ENCODE data around the gene SMTN.

Gene SMTN

DNA sequence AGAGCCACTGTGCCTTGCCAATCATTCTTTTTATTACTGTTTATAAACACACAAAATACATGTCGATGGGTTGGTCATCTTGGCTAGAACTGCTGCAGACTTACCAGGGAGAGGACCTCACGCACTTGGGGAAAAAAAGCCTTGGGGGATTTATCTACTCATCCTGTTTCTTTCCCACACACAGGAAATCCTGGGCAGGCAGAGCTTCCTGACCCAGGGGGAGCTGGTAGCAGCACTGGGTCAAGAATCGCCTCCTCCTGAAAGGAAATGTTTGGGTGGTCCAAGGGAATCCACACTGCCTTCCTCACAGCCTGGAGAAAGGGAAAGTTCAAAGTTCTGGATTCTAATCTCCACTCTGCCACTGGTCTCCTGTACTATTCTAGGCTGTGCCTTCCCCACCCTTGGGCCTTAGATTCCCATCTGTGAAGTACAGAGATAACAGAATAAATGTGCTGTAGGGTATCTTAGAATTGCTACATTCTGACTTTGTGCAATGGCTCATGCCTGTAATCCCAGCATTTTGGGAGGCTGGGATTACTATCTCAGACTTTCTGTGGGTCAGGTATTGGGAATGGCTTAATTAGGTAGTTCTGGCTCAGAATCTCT lies 31.2 kb upstream of the SMTN start:
- Histone ChIP-seq H3K27ac (ENCODE audit: low read depth, low read length, poor library complexity, severe bottlenecking) (no peak overlapping the region), H3K4me1 (ENCODE audit: insufficient read depth, low read length, severe bottlenecking) (no peaks in the 10 kb centered on the region), H4K20me1 (ENCODE audit: insufficient read depth, low read length) (no peaks in the 10 kb centered on the region), H3K36me3 (ENCODE audit: insufficient read depth, low read length) (no peaks in the 10 kb centered on the region), H3K9me3 (ENCODE audit: low read length) (no peaks in the 10 kb centered on the region), H3K4me2 (ENCODE audit: low read length) (no peak overlapping the region), H3K9me2 (ENCODE audit: low read depth, low read length) (no peaks in the 10 kb centered on the region), H3K9ac (ENCODE audit: low read length) (no peak overlapping the region), H3K79me2 (ENCODE audit: insufficient read depth, low read length) (no peaks in the 10 kb centered on the region), H3F3A (ENCODE audit: insufficient read depth, low read length) (no peaks in the 10 kb centered on the region), H3K27me3 (ENCODE audit: insufficient read depth, low read length) (peaks cover 5% of the 10 kb centered on the region; the same call in 1 of the 2 replicates), H2AFZ (ENCODE audit: low read length) (no peak overlapping the region), H3K4me3 (ENCODE audit: low read depth, low read length, poor library complexity, severe bottlenecking) (no peak overlapping the region)
- no peak for TF ChIP-seq EZH2 (IDR thresholded peaks at IDR 0.05; ENCODE audit: borderline replicate concordance, low read length)
- no peak for TF ChIP-seq CTCF (IDR thresholded peaks at IDR 0.05; ENCODE audit: low read length)

- no peak overlapping the region for H3K9ac ChIP-seq (ENCODE audit: low read length)
Measured at GRCh38 chr22:31055117-31055634, 25.9 kb upstream of the SMTN start.

GRCh38 chr22:31055635-31056159 lies 25.4 kb upstream of the SMTN start:
- Histone ChIP-seq H3K9ac (ENCODE audit: low read length) (no peak overlapping the region), H3K36me3 (ENCODE audit: insufficient read depth, low read length) (no peaks in the 10 kb centered on the region), H3K9me3 (ENCODE audit: low read length) (no peaks in the 10 kb centered on the region), H3K79me2 (ENCODE audit: insufficient read depth, low read length) (no peaks in the 10 kb centered on the region), H4K20me1 (ENCODE audit: insufficient read depth, low read length) (no peaks in the 10 kb centered on the region), H3K9me2 (ENCODE audit: low read depth, low read length) (no peaks in the 10 kb centered on the region), H3K4me1 (ENCODE audit: insufficient read depth, low read length, severe bottlenecking) (no peaks in the 10 kb centered on the region), H3K27me3 (ENCODE audit: insufficient read depth, low read length) (0 out of 2 replicates have a peak, but pooled peaks cover 3% of the 10 kb centered on the region), H3K4me3 (ENCODE audit: low read depth, low read length, poor library complexity, severe bottlenecking) (no peak overlapping the region), H3K4me2 (ENCODE audit: low read length) (no peak overlapping the region), H3F3A (ENCODE audit: insufficient read depth, low read length) (no peaks in the 10 kb centered on the region), H3K27ac (ENCODE audit: low read depth, low read length, poor library complexity, severe bottlenecking) (no peak overlapping the region), H2AFZ (ENCODE audit: low read length) (no peak overlapping the region)
- TF ChIP-seq EZH2 (IDR thresholded peaks at IDR 0.05; ENCODE audit: borderline replicate concordance, low read length) (no peak), CTCF (IDR thresholded peaks at IDR 0.05; ENCODE audit: low read length) (no peak)

More at GRCh38 chr22:31055117-31055634, 25.9 kb upstream of the SMTN start:
- H3K9me3 ChIP-seq (ENCODE audit: low read length), result no peaks in the 10 kb centered on the region
- H4K20me1 ChIP-seq (ENCODE audit: insufficient read depth, low read length), result no peaks in the 10 kb centered on the region
- H3K9me2 ChIP-seq (ENCODE audit: low read depth, low read length), result no peaks in the 10 kb centered on the region
- no peaks in the 10 kb centered on the region for H3K4me1 ChIP-seq (ENCODE audit: insufficient read depth, low read length, severe bottlenecking)
- H3K27ac ChIP-seq (ENCODE audit: low read depth, low read length, poor library complexity, severe bottlenecking), result no peak overlapping the region
- H3F3A ChIP-seq (ENCODE audit: insufficient read depth, low read length), result no peaks in the 10 kb centered on the region
- H2AFZ ChIP-seq (ENCODE audit: low read length), result no peak overlapping the region
- H3K4me2 ChIP-seq (ENCODE audit: low read length), result no peak overlapping the region
- H3K79me2 ChIP-seq (ENCODE audit: insufficient read depth, low read length), result no peaks in the 10 kb centered on the region
- TF ChIP-seq EZH2 (IDR thresholded peaks at IDR 0.05; ENCODE audit: borderline replicate concordance, low read length) (no peak), CTCF (IDR thresholded peaks at IDR 0.05; ENCODE audit: low read length) (no peak)
- H3K36me3 ChIP-seq (ENCODE audit: insufficient read depth, low read length), result no peaks in the 10 kb centered on the region
- H3K27me3 ChIP-seq (ENCODE audit: insufficient read depth, low read length), result 0 out of 2 replicates have a peak, but pooled peaks cover 3% of the 10 kb centered on the region
- no peak overlapping the region for H3K4me3 ChIP-seq (ENCODE audit: low read depth, low read length, poor library complexity, severe bottlenecking)
